NCI-H1694 (cell line): ENCODE measurements around the gene STX10.

Experiments used
- DNase-seq: peaks from one replicate; lab custom pipeline; 2025; lab: John Stamatoyannopoulos, UW

Gene STX10

DNA sequence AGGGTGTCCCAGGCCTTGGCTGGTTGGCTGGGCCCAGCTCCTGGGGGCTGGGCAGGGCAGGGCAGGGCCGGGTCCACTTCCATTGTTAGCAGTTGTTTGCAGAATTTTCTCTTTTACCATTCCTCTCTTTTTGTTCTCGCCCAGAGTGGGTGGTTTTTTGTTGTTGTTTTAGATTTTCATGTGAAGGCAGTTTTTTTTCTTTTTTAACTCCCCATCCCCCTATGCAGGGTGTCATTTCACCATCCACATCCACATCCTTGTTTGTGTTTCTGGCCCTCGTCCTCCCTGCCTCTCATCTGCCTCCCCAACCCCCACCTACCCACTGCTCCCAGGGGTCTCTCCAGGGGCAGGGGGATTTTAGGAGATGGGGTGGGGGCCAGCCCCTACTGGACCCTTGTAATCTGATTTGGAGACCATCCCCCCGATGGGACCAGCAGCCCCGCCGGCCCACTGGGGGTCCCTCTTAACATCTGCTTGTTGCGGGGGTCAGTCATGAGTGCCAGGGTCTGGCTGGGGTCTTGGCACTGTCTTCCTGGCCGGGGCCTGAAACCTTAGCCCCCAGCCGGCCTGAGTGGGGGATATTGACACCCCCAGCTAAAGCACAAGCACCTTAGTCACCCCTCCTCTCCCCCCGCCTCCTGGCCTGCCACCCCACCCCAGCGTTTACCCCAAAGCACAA, 10.4 kb downstream of the STX10 start:
- no peak for DNase-seq

DNA sequence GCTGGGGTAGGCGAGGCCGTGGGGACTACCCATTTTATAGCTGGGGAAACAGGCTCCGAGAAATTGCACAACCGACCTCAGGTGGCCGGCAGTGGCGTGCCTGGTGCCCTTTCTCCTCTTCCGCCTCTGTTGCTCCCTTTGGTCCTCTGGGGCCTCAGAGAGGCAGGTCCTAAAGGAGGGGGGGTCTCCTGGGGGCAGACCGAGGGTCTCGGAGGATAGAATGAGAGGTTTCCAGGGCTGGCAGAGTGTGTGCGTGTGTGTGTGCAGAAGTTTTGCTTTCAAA, 11.3 kb downstream of the STX10 start:
- no peak for DNase-seq

DNA sequence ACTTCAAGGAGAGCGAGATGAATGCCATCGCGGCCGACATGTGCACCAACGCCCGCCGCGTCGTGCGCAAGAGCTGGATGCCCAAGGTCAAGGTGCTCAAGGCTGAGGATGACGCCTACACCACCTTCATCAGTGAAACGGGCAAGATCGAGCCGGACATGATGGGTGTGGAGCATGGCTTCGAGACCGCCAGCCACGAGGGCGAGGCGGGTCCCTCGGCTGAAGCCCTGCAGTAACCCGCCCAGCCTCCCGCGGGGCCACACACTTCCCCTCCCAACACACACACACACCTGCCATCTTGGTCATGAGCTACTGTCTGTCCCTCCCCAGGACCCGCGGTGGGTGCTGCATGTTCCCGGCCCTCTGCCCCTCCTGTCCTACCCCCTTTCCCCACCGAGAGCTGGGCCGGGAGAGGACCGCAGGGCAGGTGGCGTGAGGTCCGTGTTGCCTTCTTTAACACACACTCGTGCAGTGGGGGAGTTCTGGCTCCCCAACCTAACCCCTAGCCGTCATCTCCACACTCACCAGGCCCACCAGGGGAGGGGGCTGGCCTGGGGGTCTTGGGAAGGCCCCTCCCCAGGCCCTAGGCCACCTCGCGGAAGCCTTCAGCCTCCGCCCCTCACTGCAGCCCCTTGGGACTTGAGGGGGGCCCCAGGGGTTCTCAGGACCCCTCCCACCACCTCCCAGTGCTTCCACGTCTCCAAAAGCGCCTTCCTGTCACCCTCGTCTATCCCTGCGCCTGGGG, 11.8 kb downstream of the STX10 start:
- no peak for DNase-seq

DNA sequence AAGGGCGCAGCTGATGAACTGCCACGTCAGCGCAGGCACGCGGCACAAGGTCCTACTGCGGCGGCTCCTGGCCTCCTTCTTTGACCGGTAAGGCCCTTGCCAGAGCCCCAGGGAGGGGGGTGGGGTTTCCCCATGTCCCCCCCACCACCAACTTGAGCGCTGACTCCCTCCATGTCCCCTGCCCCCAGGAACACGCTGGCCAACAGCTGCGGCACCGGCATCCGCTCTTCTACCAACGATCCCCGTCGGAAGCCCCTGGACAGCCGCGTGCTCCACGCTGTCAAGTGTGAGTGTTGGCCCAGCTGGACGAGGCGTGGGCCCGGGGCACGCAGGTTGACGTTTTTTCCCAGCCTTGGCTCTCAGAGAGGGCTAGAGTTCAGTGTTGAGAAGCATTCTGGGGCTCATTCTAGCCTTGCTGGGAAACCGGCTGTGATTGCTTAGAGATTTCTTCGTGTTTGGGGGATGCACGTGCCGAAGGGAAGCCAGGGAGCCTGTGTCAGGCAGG, 12.8 kb downstream of the STX10 start:
- DNase-seq, result no peak

DNA sequence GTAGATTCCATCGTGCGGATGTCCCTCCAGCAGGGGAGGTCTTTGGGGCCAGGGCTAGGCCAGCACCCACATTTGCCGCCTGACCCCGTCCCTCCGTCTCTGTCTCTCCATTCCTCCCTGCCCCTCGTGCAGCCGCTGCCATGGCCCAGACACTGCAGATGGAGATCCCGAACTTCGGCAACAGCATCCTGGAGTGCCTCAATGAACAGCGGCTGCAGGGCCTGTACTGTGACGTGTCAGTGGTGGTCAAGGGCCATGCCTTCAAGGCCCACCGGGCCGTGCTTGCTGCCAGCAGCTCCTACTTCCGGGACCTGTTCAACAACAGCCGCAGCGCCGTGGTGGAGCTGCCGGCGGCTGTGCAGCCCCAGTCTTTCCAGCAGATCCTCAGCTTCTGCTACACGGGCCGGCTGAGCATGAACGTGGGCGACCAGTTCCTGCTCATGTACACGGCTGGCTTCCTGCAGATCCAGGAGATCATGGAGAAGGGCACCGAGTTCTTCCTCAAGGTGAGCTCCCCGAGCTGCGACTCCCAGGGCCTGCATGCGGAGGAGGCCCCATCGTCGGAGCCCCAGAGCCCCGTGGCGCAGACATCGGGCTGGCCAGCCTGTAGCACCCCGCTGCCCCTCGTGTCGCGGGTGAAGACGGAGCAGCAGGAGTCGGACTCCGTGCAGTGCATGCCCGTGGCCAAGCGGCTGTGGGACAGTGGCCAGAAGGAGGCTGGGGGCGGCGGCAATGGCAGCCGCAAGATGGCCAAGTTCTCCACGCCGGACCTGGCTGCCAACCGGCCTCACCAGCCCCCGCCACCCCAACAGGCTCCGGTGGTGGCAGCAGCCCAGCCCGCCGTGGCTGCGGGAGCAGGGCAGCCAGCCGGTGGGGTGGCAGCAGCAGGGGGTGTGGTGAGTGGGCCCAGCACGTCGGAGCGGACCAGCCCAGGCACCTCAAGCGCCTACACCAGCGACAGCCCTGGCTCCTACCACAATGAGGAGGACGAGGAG, 14.8 kb downstream of the STX10 start:
- no peak for DNase-seq

DNA sequence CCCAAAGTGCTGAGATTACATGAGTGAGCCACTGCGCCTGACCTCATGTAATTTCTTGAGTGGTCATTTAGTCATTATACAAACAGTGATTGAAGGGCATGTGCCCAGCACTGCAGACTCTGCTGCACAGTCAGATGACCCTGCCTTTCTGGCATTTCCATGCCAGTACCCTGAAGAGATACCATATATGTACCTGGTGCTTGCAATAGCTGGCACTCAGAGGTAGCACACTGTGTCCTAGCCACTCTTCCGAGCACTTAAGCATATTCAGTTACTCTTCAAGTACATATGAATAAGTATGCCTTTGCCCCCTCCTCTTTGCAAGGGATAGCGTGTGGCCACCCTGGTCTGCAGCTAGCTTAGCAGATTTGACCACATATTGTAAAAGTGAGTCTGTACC, 15.5 kb downstream of the STX10 start:
- no peak for DNase-seq

DNA sequence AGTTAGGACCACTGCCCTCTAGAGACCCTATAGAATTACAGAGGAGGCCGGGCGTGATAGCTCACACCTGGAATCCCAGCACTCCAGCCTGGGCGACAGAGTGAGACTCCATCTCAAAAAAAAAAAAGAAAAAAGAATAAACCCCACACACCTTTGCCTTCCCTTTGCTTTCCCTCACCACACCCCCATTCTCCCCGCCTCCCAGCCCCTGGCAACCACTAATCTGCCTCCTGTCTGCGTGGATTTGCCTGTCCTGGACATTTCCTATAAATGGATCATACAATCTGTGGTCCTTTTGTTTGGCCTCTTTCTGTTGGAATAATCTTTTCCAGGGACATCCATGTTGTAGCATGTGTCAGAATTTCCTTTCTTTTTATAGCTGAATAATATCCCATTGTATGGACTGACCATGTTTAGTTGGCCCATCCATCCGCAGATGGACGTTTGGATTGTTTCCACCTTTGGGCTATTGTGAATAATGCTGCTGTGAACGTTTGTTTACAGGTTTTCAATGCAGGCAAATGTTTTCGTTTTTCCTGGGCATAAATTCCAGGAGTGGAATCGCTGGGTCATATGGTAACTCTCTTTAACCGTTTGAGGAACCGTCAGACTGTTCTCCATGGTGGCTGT, 16.8 kb downstream of the STX10 start:
- DNase-seq, result no peak

DNA sequence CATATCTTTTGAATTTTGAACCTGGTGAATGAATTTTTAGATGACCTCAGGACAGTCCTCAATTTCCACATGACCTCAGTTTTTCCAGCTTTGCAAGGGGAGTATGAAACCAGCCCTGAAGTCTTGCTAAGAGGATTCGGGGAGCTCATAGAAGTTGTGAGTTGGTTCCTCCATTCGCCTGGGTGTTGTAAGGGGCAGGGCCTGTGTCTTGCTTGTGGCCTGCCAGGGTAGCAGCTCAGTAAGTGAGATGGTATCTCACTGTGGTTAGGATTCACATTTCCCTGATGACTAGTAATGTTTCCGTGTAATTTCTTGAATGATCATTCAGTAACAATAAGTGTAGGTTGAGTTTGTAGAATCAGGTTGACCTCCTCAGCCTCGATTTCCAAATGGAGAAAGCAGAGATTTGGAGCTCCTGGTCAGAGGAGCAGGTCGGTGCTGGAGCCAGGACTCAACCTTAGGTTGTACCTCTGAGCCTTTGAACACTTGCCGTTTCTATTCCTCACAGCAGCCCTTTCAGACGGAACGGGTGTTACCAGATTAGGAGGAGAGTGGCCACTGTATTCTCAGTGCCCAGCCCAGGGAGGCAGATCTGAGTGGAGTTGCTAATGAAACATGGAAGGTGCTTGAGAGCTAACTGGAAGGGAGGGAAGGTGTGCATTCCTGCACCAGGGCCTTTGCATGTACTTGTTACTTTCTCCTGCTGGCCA, 17.5 kb downstream of the STX10 start:
- no peak for DNase-seq

DNA sequence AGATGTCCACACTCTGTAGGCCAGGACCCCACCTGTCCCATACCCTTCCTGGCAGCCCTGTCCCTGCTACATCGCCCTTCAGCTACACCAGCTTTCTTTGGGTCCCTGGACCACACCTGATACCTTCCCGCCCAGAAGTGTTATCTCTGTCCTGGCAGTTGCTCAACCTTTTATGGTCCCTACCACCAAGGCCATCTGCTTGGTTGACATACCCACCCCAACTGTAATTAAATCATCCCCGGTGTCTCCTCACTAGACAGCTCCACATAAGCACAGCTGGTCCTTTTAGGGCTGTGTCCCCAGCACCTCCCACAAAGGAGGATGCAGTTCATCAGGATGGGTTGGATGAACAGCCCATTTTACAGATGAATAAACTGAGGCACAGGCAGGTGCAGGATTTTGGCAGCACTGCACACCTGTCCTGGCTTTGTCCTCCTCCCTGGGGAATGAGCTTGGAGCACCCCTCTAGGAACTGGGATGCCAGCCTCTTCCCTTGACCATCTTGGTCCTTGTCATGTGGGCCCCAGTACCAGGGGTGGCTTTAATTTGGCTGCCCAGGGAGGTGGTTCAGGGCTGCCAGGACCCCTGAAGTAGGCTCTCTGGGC, 19.2 kb downstream of the STX10 start:
- DNase-seq, result no peak

DNA sequence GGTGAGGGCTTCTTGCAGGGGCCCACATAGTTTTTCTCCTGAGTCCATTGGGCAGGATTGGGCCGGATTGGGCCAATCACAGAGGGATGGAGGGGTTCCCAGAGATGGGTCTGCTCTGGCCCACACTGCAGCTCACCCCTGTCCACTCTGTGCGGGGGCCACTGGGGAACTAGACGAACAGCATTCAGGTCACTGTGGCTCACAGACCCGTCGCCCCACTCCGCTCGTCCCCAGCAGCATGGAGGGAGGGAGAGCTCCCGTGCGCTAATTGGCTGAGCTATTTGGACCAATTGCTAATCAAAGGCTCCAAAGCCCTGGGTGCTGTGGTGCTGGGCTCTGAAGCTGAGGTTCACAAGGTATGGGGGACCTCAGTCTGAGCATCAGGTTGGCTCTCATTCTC, 20.8 kb downstream of the STX10 start:
- DNase-seq, result no peak

DNA sequence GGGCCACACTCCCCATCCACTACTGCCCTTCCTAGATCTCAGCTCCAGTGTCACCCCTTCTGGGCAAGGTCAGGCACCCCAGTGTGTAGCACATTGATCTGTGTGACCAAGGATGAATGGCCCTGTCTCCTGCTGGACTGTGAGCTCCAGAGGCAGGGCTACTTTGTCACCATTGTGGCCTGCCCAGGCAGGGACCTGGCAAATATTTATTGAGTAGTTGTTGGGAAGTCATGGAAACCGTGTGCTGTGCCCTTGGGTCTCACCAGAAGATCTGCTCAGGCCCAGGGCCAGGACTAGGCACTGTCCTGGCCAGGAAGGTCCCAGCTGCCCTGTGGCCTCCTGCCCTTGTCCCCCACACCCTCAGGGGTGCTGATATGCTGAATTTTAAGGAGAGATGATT, 21.6 kb downstream of the STX10 start:
- no peak for DNase-seq

DNA sequence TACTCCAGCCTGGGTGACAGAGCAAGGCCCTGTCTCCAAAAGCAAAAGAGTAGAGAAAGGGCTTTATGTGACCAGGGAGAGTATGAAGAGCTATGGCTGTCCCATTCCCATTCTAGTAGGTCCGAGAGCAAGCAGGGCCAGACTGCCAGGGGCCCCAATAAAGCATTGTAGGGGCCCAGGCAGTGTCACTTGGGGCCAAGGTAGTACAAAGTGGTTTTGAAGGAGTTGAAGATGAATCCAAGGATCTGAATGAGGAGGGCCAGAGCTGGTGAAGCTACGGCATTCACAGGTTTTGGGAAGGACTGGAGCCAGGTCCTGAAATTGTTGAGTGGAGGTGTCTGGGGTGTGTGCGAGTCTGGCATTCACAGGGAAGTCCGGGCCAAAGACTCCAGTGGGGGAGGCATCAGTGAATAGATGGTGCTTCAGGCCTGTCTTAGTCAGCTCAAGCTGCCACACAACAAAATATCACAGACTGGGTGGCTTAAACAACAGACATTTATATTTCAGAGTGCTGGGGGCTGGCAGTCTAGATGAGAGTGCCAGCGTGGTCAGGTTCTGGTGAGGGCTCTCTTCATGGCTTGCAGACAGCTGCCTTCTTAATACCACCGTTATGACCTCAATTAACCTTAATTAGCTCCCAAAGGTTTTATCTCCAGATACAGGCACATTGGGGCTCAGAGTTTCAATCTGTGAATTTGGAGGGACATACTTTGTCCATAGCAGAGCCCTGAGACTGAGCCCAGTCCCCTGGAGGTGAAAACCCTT, 22.2 kb downstream of the STX10 start:
- DNase-seq, result no peak

DNA sequence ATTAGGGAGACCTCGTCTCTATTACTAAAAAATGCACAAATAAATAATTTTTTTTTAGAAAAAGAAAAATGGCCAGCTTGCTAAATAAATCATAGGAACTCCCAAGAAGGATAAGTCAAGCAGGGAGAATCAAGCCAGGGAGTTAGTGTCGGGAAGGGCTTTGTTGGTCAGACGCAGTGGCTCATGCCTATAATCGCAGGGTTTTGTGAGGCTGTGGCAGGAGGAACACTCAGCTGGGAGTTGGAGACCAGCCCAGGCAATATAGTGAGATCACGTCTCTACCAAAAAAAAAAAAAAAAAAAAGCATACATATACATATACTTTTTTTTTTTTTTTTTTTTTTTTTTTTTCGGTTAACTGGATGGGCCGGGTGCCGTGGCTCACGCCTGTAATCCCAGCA, 23.1 kb downstream of the STX10 start:
- no peak for DNase-seq

DNA sequence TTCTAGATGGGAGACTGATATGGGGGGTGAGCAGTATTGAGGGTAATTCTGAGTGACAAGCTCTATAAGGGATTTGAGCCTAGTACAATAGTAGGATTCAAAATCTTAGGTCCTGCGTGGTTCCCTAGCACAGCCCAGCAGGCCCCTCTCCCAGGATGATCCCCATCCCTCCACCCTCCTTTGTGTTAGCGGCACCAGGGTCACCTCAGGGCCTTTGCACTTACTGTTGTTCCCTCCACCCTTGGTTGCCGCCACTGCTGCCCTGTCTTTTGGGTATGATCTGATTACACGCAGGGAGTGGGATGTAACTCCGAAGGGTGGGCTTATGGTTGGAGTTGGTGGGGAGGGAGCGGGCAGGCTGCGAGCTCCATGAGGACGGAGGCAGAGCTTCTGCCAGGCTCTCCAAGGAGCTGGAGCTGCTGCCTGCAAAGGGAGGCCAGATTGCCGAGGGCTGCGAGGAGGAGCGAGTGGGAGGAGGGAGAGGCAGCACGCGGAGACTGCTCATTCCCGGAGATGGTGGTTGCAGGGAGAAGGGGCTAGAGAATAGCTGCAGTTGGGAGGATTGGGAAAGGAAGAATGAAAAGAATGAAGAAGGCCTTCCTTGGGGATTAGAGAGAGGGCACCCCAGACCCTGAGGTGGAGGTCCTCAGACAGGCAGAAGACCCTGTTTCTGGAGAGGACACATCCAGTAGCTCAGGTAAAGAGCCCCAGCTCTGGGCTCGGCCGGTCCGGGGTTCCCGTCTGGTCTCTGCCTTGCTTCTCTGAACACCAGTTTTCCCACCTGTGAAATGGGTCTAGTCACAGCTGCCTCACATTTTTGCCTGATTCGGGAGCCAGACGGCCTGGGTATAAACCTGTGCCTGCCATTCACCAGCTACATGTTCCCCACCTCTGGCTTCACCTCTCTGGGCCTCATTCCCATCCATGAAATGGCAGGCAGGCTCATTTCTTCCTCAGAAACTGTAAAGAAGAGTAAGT, 26.9 kb downstream of the STX10 start:
- no peak for DNase-seq

DNA sequence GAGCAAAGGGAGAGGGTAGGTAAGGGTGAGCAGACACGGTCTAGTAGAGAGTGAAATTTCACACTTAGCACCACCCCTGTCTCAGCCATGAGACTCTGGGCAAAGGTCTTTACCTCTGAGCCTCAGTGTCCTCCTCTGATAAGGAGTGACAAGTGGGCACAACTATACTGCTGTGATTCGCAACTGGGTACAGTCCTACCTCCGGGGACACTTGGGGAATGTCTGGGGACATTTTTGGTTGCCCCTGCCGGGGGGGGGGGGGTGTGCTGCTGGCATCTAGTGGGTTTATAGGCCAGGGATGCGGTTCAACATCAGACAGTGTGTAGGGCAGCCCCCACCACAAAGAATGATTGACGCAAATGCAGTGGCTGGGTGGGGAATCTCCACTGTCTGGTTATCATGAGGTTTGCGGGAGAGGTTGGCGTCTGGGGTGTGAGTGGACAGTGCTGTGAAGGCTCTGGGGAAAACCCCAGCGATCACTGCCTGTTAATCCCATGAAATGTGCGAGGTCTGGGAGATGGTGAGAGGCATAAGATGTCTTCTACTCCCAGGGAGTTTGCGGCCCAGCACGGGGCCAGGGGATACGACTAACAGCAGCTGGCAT, 27.8 kb downstream of the STX10 start:
- no peak for DNase-seq

DNA sequence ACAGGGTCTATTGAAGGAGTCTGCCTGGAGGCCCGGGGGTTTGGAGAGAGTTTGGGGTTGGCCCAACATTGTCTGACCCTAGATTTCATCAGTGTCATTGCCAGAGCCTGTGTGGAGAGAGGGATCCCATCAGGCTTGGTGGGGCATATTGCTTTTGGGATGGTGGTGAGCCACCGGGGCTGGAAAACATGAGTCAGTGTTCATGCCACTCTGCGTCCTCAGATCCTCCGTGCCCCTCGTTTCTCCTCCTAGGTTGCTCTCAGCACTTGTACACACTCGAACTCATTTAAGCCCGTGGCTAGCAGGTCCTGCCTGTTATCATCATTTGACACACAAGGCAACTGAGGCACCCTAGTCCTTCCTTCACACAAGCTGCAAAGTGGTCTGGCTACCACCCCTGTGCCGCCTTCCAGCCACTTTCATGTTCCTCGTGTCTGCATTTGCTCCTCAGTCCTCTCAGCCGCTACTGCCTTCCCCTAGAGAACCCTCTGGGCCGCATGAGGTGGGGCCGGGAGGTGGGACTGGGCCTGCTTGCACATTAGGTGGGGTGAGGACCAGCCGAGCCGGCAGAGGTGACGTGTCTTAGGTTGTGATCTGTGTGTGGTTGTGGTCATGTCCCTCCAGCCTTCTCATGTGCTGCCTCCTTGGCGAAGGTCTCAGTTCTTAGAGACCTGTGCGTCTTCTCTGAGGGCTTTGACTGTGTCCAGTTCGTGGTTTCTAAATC, 28.5 kb downstream of the STX10 start:
- no peak for DNase-seq

DNA sequence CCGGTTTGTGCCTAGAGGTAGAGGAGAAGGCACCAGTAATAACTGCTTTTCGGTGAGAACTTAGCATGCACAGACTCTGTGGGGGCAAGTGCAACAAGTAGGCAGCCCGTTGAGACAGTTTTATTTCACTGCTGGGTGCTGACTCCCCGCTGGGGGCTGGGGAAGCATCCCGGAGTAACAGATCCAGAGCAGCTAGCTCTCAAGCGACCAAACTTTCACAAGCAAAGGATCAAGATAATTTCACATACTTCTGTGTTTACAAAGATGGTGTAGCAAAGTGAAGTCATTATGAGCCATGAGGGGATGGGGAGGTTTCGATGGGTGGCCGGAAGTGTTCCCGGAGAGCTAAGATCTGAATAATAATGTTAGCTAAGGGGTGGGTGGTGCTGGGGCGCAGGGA, 29.4 kb downstream of the STX10 start:
- DNase-seq, result no peak

DNA sequence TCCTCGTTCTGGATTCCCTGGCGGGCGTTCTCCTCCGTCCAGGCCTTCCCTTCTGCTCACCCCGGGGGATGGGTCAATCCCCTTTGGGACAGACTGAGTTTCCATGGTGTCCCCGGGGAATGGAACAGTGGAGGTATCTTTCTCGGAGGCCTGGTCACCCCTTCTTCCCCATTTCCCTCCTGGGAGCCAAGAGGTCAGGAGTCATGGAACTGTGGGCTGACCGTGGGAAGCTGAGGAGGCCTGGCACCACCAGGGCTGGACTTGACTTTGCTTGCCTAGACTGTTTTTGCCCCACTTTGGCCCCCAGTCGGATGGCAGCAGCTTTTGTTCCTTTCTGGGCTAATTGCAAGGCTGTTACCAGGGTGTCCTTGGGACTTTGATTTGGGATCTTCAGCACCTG, 30.1 kb downstream of the STX10 start:
- no peak for DNase-seq
